GM18951 (cell line): ENCODE results near the gene CELSR1.

Experiments used
- POLR2A ChIP-seq: IDR thresholded peaks from 4 replicates; pipeline ENCODE4 v1.6.1; 2011; ENCODE audit warnings: mild to moderate bottlenecking; ENCODE audit not compliant: insufficient read length, insufficient read depth; ENCODE audit errors: extremely low read depth
- in situ Hi-C: fragments of 300-500 bp; cut with MboI; formaldehyde crosslinking; loops from one replicate; pipeline ENCODE4 v1.12.0; 2022; ENCODE audit warnings: low sequenced_read_pairs, mixed read lengths, inconsistent platforms; ENCODE audit not compliant: unreplicated experiment

Gene CELSR1

DNA sequence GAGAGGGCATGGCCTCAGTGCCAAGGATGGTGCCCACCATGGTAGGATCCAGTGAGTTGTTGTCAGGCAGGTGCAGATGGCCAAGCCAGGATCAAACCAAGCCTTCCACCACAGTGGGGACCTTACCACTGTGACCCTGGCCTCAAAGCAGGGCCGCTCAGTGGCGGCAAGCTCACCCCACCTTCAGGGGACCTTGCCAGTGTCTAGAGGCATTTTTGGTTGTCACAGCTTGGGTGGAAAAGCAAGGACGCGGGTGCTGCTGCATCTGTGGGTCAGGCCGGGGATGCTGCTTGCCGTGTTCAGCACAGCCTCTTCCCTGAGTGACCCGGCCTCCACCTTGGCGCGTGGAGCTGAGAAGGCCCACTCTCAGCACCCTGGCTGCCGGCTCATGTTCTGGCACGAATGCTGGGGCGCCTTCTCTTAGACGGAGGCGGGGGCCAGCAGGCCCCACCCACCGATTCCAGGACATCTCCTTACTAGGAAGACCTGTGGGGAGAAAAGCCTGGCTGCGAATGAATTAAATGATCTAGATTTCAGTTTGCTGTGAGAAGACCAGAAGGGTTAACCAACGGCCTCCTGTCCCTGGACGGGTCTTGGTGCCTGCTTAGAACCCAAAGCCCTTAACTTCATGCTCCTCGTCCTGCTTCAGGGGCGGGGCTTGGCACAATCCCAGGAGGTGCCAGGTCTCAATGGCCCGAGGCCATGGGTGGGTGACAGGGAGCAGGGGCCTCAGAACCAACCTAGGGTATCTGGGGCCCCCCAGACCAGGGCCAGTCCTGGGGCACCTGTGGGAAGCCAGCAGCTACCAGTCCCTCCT, 183.0 kb downstream of the CELSR1 start:
- in situ Hi-C loops: no loop called here
- no peak for TF ChIP-seq POLR2A

DNA sequence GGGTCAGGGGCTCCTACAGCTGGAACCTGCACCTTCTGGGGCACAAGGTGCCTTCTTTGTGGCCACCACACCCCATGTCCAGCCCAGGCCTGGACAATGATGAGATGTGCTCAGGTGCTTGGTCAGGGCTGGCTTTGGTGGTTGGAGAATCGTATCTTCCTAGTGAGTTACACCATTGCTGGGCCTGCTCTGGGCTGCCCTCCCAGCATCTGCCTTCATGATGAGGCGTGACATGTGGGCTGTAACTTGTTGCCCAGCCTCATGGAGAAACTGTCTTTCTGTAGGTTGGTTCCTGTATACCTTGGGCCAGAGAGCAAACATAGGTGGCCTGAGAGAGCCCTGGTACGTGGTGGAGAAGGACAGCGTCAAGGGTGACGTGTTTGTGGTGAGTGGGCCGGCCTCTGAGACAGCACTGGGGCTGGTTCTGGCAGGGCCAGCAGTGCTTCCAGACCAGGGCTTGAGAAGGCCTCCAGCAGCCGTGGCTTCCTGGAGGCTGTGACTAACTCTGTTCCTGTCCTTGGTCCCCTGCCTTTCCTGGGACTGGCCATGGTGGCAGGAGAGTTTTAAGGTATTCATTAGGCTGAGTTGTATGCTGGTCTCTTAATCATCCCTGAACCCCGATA, 183.8 kb downstream of the CELSR1 start:
- in situ Hi-C loops: no loop called here
- no peak for TF ChIP-seq POLR2A

DNA sequence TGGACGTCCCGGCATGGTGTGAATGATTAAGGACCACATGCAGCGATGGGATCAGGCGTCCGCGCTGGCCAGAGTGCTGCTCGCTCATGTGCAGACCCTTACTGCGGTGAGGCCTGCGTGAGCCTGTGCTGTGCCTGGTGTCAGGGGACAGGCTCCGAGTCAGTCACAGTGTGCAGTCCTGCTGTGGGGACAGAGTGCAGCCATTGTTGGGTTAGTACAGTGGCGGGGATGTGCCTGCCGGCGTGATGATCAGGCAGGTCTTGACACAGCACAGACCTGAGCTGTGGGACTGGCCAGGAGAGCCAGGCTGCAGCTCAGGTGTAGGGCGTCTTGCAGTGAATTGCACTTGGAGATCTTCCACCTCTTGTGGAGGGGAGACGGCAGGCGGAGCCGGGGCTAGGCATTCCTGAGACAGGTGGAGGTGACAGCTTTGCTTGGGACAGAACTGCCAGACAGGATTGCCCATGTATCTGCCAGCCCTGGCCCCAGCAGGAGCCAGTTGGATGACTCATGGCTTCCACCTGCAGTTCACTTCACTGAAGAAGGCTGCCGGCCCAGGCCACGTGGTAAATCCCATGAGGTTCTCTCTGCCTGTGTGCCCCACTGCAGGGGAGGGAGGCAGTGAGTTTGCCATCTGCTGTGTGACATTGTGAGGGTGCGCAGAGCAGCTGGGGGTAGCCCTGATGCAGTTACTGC, 184.6 kb downstream of the CELSR1 start:
- in situ Hi-C loops: no loop called here
- TF ChIP-seq POLR2A: no peak

DNA sequence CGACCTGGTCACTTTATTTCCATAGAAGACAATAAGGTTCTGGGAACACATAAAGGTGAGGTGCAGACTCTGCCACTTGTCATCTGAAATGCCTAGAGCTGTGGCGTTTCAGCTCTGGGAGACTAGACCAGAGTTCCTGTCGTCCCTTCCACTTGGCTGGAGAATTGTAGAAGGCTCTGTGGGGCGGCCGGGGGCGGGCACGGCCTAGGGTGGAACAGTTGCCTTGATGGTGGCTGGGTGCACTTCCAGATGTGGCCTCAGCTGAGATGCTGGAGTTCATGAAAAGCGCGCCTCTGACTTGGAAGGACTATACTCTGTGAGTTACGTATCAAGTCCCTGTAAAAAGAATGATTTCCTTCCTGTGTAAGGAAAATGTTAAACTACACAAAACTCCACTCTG, 185.1 kb downstream of the CELSR1 start:
- no peak for TF ChIP-seq POLR2A
- in situ Hi-C loops: no loop called here

DNA sequence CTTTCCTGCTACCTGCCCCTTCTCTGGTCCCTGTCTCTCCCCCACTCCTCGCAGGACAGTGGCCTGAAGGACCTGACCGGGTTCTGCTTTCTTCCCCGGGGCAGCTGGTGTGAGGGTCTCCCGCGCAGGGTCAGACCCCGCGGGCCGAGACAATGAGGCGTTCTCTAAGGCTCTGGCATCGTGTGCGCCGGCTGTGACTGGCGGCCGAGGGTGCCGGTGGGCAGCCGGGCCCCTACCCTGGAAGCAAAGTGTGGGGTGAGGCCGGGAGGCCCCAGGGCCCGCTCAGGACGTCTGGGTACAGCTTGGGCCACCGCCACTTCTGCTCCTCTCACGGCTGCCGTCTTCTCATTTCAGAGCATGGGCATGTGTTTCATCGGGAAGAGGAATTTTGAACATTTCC, 185.7 kb downstream of the CELSR1 start:
- in situ Hi-C loops: no loop called here
- no peak for TF ChIP-seq POLR2A

DNA sequence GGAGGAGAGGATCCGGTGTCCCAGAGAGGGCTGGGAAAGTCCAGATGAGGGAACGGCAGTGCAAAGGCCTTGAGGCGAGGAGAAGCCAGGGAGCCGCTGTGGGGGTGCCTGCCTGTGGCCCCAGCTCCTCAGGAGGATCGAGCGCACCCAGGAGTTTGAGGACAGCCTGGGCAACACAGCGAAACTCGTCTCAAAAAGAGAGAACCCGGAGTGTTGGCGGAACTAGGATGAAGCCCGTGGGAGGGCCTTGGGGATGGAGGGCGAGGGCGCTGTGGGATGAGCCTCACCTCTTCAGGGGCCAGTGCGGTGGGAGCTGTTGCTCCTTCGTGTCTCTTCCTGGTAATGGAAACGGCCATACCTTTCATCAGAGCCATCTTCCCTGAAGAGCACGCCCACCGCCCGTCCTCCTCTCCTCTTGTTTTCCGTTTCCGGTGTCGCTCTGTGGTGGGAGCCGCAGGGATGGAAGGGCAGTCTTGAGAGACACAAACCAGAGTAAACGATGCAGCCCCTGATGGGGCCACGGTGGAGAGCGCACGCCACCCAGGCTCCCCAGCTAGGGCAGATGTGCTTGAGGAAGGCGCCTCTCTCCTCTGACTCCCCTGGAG, 186.2 kb downstream of the CELSR1 start:
- in situ Hi-C loops: no loop called here

DNA sequence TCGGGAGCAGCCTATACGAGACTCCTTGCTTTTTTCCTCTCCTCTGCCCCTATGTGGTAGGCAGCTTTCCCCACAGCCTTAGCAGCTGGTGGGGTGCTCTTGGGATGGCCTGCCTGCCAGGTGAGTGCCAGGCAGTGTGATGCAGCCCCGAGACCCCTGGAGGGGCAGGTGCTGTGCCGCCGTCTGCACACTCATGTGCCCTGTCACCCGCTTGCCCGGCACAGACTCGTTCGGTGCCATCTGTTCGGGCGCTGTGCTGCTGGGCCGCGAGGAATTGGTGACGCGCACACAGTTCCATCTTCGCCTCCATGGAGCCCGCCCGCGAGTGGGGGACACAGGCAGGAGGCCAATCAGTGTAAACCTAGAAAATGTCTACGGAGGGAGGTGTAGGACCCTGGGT, 186.8 kb downstream of the CELSR1 start:
- in situ Hi-C loops: no loop called here
- TF ChIP-seq POLR2A: no peak

More for the DNA sequence above, 186.2 kb downstream of the CELSR1 start:
- TF ChIP-seq POLR2A: no peak

DNA sequence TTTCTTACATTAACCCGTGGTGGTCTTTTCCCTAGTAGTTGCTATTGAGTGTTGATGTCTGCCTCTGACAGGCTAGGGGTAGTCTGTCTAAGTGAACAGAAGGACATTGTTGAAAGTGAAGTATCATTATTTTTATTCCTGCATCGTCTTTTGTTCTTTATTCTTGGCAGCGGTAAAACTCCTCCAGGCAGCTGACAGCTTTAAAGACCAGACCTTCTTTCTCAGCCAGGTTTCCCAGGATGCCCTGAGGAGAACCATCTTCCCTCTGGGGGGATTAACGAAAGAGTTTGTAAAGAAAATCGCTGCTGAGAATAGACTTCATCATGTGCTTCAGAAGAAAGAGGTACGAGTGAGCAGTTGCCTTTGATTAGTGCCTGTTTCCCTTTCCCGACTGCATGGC, 187.3 kb downstream of the CELSR1 start:
- TF ChIP-seq POLR2A: no peak
- in situ Hi-C loops: no loop called here

DNA sequence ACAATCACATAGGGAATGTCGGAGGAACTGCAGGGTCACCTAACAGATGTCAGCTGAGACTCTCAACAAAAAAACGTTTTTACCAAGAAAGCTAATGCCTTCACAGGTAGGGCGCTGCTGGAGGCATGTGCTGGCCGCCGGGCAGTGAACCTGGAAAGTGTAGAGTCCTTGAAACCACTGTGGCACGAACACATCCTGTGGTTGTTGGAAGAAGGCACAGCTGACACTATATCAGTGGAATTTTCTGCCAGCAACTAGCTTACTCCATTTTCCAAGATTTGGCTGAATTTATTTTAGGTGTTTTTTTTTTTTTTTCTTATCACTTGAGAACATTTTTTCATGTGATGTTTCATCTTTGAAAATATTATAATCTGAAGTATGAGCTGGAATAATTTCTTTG, 187.7 kb downstream of the CELSR1 start:
- in situ Hi-C loops: no loop called here
- no peak for TF ChIP-seq POLR2A

DNA sequence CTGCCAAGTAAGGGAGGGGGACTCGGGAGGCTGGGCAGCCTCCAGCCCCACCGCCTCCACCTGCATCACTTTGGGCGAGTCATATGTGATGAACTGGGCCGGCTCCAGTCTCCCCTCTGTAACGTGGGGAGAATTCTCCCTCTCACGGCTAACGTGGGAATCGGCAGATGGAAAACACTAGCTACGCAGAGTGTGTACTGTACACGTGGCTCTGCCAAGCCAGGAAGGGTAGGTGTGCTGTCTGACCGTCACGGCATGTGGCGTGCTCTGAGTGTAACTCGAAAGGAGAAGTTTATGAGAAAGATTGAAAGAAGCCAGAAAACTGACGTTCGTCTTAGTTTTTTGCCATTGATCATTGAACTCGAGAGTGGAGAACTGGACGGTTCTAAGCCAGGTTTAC, 188.2 kb downstream of the CELSR1 start:
- TF ChIP-seq POLR2A: no peak
- in situ Hi-C loops: no loop called here

DNA sequence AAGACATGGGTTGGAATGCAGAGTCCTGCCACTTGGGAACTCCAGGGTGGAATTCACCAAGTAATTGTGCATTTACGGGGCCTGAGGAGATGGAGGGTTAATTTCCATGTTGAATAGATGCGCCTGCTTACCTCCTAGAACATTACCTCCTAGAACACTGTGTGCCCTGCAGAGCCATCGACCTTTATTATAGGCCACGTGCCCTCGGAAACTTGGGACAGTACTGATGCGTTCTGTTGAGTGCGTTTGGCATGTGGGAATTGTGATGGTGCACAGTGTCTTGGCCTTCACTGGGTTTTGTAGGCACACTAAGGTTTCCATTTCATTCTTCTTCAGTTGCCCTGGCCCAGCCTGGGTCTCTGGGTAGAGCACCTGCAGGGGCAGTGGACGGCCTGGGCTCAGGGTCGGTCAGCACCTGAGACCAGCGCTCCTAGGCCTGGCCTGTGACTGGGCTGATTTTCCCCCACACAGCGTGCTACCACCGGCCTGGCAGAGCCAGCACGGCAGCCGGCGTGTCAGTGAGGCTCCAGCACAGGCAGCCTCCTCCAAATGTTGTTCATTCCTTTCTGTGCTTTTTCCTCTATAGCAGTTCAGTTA, 189.2 kb downstream of the CELSR1 start:
- no peak for TF ChIP-seq POLR2A
- in situ Hi-C loops: no loop called here

DNA sequence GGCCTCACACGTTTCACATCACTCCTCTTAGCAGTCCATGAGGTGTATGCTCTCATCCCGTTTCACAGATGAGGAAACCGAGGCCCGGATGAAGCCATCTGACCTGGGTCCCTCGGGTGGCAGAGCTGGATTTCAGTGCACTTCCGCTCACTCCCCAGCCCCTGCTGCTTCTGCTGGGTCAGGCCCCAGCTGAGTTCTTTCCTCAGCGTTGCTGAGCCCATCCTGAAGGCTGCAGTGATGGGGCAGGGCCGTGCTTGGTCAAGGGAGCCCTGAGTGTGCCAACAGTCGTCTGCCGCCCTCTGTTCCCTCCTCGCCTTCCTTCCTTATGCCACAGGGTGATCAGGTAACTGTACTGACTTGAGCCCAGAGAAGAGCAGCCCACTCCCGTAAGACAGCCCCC, 189.8 kb downstream of the CELSR1 start:
- in situ Hi-C loops: no loop called here
- no peak for TF ChIP-seq POLR2A
